Right lobe of liver (tissue), 6 donors: ENCODE data around the gene ZBED6. TPM values are rescaled to one million over a fixed set of nuclear protein-coding genes. Genes with fewer than 3 reads are reported as not detected.

ENCODE experiments used
- ATAC-seq, 4 donors: fragments of 200-7000 bp; cut with Tn5 transposase; one replicate each; pipeline ENCODE4 v1.9.1; 2020; ENCODE audit warnings: mild to moderate bottlenecking in 4 of 4, moderate library complexity in 4 of 4
- DNase-seq, 3 donors: peaks; one replicate each; pipeline ENCODE4 v3.0.0-alpha.2; 2020
- H3K27ac ChIP-seq, 3 donors: fragments of 200-600 bp; one replicate each; pipeline ENCODE4 v1.8.0; 2022
- H3K27me3 ChIP-seq, 2 donors: fragments of 200-600 bp; one replicate each; pipeline ENCODE4 v1.8.0; 2022
- H3K36me3 ChIP-seq, 4 donors: fragments of 200-600 bp; sonication (generic) in 1 of 4; one replicate each; pipeline versions ENCODE4 v1.5.1 to v1.8.0; 2017 to 2022; ENCODE audit warnings: control low read depth in 1 of 4
- H3K4me1 ChIP-seq, 4 donors: fragments of 200-600 bp; sonication (generic) in 1 of 4; one replicate each; pipeline versions ENCODE4 v1.5.1 to v1.8.0; 2017 to 2022; ENCODE audit warnings: control low read depth in 1 of 4
- H3K4me3 ChIP-seq, 3 donors: fragments of 200-600 bp; one replicate each; pipeline ENCODE4 v1.8.0; 2022
- H3K9me3 ChIP-seq, 4 donors: fragments of 200-600 bp; sonication (generic) in 1 of 4; one replicate each; pipeline versions ENCODE4 v1.5.1 to v1.8.0; 2017 to 2022; ENCODE audit warnings: control low read depth in 1 of 4
- POLR2A ChIP-seq: fragments of 450-650 bp; IDR thresholded peaks from one replicate; pipeline ENCODE4 v1.6.1; 2017; ENCODE audit warnings: antibody characterized with exemption, mild to moderate bottlenecking
- WGBS: methylation state at CpG from one replicate; pipeline ENCODE4 v1.1.6; 2018; ENCODE audit warnings: low coverage, low lambda C conversion rate; ENCODE audit not compliant: insufficient coverage; ENCODE audit errors: missing lambda C conversion rate; 5-methylcytosine and 5-hydroxymethylcytosine counted together
- intact Hi-C, 2 donors: fragments of 100-400 bp; cut with DNase I; formaldehyde crosslinking; loops; one replicate each; pipeline versions ENCODE4 v1.11.2 to v1.14.1; 2022
- total RNA-seq, 6 experiments: library from RNA; depleted of rRNA in 2 of 6; stranded (reverse); fragments of >200 nt in 2 of 6; fragmentation: NEBNext Ultra II Directional in 3 of 6; extraction: Animal tissue kit (Norgen Biotek cat#: 25700) in 3 of 6; gene quantifications; one replicate each; pipeline versions ENCODE4 v1.1.0 to v1.2.4, GENCODE V29; 2016 to 2023
- TF ChIP-seq, protein P1 (sequence below), 4 donors: fragments of 200-600 bp in 3 of 4; fragments of 450-650 bp in 1 of 4; IDR thresholded peaks; one replicate each; pipeline versions ENCODE4 v1.5.1 to v1.8.0; 2016 to 2022; ENCODE audit warnings: antibody characterized with exemption in 4 of 4, mild to moderate bottlenecking in 2 of 4
- donor health status: DM: no; HTN: yes; CAD: no.
- donor health status: DM: no; HTN: no; CAD: no.
- donor health status: DM: no; HTN: no; CAD: no.
- donor health status: DM: no; HTN: yes; CAD: no.
- donor health status: DM: no; HTN: yes; CAD: no.

ZBED6 gene
- total RNA-seq, 6 experiments from 2014 or later = 11.8 to 24.1 (median 17.5) TPM

DNA sequence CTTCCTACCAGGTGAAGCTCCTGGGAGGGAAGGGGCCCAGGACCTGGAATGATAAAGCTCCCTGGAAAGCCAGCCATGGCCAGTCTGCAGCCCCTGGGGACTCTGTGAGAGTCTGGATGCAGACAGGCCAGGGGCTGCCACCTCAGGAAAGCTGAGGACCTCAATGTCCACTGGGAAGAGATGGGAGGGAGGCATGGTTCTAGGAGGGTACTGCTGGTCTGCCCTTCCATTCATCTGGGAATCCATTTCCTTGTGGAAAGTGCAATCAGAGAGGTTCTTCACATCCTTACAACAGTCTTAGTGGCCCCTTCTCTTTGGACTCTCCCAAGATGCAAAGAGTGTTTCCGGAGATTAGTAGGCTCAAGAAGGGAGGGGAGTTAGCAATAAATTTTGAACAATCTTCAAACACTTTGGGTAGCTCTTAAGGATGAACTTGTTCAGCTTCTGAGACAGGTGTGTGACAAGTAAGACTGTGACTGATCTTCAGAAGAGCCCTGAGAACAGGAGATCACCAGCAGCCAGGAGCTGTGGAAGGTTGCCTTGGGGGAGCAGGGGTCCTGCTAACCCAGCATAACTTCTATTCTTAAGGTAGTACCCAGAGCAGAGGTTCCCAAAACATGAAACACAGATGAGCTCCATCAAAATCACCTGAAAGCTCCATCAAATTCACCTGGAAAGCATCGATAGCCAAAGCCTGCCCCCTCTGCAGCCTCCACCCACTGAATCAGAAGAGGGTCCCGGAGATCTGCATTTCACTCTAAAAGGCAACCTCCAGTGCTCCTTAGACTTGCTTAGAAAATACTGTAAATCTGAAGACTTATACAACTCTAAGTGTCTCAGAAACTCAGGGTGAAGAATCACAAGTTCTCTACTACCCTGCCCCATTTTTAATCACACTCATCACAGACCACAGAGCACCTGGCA, 31.1 kb upstream of the ZBED6 start:
- Histone ChIP-seq H3K27me3 (no peaks in the 10 kb centered on the region), H3K27ac (no peak overlapping the region), H3K4me3 (no peak overlapping the region), H3K36me3 (no peaks in the 10 kb centered on the region), H3K4me1 (peaks cover 0 to 4% (median 0%) of the 10 kb centered on the region in 4 donors), H3K9me3 (no peaks in the 10 kb centered on the region)
- intact Hi-C loops = no loop called here
- WGBS = 0% methylated on average over 1 of the region's 3 CpGs
- TF ChIP-seq, protein P1, sequence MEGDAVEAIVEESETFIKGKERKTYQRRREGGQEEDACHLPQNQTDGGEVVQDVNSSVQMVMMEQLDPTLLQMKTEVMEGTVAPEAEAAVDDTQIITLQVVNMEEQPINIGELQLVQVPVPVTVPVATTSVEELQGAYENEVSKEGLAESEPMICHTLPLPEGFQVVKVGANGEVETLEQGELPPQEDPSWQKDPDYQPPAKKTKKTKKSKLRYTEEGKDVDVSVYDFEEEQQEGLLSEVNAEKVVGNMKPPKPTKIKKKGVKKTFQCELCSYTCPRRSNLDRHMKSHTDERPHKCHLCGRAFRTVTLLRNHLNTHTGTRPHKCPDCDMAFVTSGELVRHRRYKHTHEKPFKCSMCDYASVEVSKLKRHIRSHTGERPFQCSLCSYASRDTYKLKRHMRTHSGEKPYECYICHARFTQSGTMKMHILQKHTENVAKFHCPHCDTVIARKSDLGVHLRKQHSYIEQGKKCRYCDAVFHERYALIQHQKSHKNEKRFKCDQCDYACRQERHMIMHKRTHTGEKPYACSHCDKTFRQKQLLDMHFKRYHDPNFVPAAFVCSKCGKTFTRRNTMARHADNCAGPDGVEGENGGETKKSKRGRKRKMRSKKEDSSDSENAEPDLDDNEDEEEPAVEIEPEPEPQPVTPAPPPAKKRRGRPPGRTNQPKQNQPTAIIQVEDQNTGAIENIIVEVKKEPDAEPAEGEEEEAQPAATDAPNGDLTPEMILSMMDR (IDR thresholded peaks at IDR 0.05) = no peak
- no peak for TF ChIP-seq POLR2A
- DNase-seq = no peak
- no peak for ATAC-seq

GRCh38 chr1:203765029-203765837, 30.2 kb upstream of the ZBED6 start, which contains the start of gene LAX1:
Gene LAX1 (plus strand): TSS chr1:203765183. CDS start chr1:203765566, 383 bp downstream.
- Histone ChIP-seq H3K36me3 (no peaks in the 10 kb centered on the region), H3K9me3 (no peaks in the 10 kb centered on the region), H3K27ac (no peak within 1 kb of the TSS), H3K27me3 (no peaks in the 10 kb centered on the region), H3K4me1 (peaks cover 0 to 7% (median 2%) of the 10 kb centered on the region in 4 donors), H3K4me3 (no peak within 1 kb of the TSS)
- ATAC-seq (peak in 2 of 4 donors; percentile 3 to 4), DNase-seq (no peak)
- 39% methylated on average over 13 of the region's 16 CpGs for WGBS
- intact Hi-C loops = no loop called here
- peak; percentile 13 for TF ChIP-seq POLR2A
- TF ChIP-seq, protein P1 (IDR thresholded peaks at IDR 0.05) = no peak

DNA sequence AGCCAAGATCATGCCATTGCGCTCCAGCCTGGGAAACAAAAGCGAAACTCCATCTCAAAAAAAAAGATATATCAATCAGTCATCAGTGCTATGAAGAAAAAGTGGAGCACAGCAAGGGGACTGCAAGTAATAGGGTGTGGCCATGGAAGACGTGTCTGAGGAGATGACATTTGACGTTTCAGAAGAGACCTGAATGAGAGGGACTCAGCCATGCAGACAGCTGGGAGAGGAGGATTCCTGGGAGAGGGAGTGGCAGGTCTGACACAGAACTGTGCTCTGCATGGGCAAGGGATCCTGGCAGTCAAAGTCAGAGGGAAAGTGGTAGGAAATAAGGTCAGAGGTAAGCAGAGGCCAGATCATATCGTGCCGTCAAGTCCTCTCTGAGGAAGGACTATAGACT, 27.2 kb upstream of the ZBED6 start:
- Histone ChIP-seq H3K4me3 (no peak overlapping the region), H3K9me3 (no peaks in the 10 kb centered on the region), H3K4me1 (peaks cover 0 to 7% (median 2%) of the 10 kb centered on the region in 4 donors), H3K36me3 (no peaks in the 10 kb centered on the region), H3K27ac (no peak overlapping the region), H3K27me3 (no peaks in the 10 kb centered on the region)
- ATAC-seq (no peak), DNase-seq (no peak)
- no peak for TF ChIP-seq POLR2A
- TF ChIP-seq, protein P1 (IDR thresholded peaks at IDR 0.05) = no peak
- intact Hi-C loops = no loop called here
- WGBS = 79% methylated on average over 6 of the region's 6 CpGs

- peak overlapping the region in 1 of 3 donors; percentile 14 for H3K4me3 ChIP-seq
- peak; percentile 79 to 88 (median 86) for DNase-seq
- H3K27ac ChIP-seq = peak overlapping the region; percentile 71 to 78 (median 72)
- TF ChIP-seq, protein P1 (IDR thresholded peaks at IDR 0.05) = no peak
- peak; percentile 44 for TF ChIP-seq POLR2A
- H3K4me1 ChIP-seq = peaks cover 0 to 7% (median 2%) of the 10 kb centered on the region in 4 donors
- H3K27me3 ChIP-seq = no peaks in the 10 kb centered on the region
- no peaks in the 10 kb centered on the region for H3K9me3 ChIP-seq
- WGBS = 29% methylated on average over 11 of the region's 15 CpGs
- peak; percentile 91 to 95 (median 92) for ATAC-seq
- no peaks in the 10 kb centered on the region for H3K36me3 ChIP-seq
- intact Hi-C loops = no loop called here
Measured at GRCh38 chr1:203769505-203770343, 25.7 kb upstream of the ZBED6 start.
